ENCODE measurements around the gene WDR74.

GRCh38 chr11:62856333-62856895 lies 17.0 kb upstream of the WDR74 start:
- TF ChIP-seq CTCF (IDR thresholded peaks at IDR 0.05) (no peak), EZH2 (IDR thresholded peaks at IDR 0.05; ENCODE audit: borderline replicate concordance, insufficient read depth, low read depth, low read length, poor library complexity, severe bottlenecking) (no peak)
